PC-3 (cell line): ENCODE measurements around the gene DGKD. TPM values are rescaled to one million over a fixed set of nuclear protein-coding genes. Genes with fewer than 3 reads are reported as not detected.
"Not testable (repeated sequence)": the region's sequence is repeated elsewhere in the genome, so short reads cannot be mapped to it uniquely, and the experiment has no call there.

Source experiments
- ATAC-seq: fragments of 200-7000 bp; cut with Tn5 transposase; 2 replicates; pipeline ENCODE4 v1.9.1; 2020; ENCODE audit warnings: mild to moderate bottlenecking, moderate library complexity
- BruUV-seq: library from RNA; stranded (reverse); fragments of 400-500 nt; replicated peaks from 2 replicates; lab custom pipeline; 2021; lab: Mats Ljungman, UMichigan
- CTCF ChIA-PET: fragments of 300-600 bp; sonication (Branson Sonifier 250); formaldehyde crosslinking; loops from one replicate; lab custom pipeline; 2022; ENCODE audit warnings: antibody characterized with exemption; lab: Charles Lee
- POLR2A ChIA-PET: fragments of 300-600 bp; sonication (Branson Sonifier 250); formaldehyde crosslinking; loops from one replicate; lab custom pipeline; 2022; ENCODE audit warnings: antibody characterized with exemption; ENCODE audit not compliant: unreplicated experiment; lab: Charles Lee
- DNase-seq: peaks from one replicate; pipeline ENCODE4 v3.0.0-alpha.2; 2015
- H2AFZ ChIP-seq: fragments of 300-600 bp; sonication (generic); 2 replicates; pipeline ENCODE4 v1.6.0; 2016; ENCODE audit warnings: antibody characterized with exemption, low read length
- H3F3A ChIP-seq: fragments of 300-600 bp; sonication (generic); one replicate; pipeline ENCODE4 v1.6.0; 2017; ENCODE audit warnings: antibody characterized with exemption, low read length, control low read depth, mild to moderate bottlenecking; ENCODE audit not compliant: unreplicated experiment
- H3K27ac ChIP-seq: fragments of 300-600 bp; sonication (generic); 2 replicates; pipeline ENCODE4 v1.5.1; 2016; ENCODE audit warnings: mild to moderate bottlenecking, low read length
- H3K27me3 ChIP-seq: fragments of 300-600 bp; sonication (generic); 2 replicates; pipeline ENCODE4 v1.6.1; 2016; ENCODE audit warnings: low read length, mixed read lengths
- H3K36me3 ChIP-seq: fragments of 300-600 bp; sonication (generic); 2 replicates; pipeline ENCODE4 v1.6.1; 2016; ENCODE audit warnings: low read depth, mixed run types, low read length, mixed read lengths
- H3K4me1 ChIP-seq: fragments of 300-600 bp; sonication (generic); 2 replicates; pipeline ENCODE4 v1.5.1; 2016; ENCODE audit warnings: low read length; ENCODE audit not compliant: insufficient read depth
- H3K4me2 ChIP-seq: fragments of 300-600 bp; sonication (generic); 2 replicates; pipeline ENCODE4 v1.6.0; 2016; ENCODE audit warnings: low read length
- H3K4me3 ChIP-seq: fragments of 300-600 bp; sonication (generic); 2 replicates; pipeline ENCODE4 v1.5.1; 2016; ENCODE audit warnings: mild to moderate bottlenecking, low read length, mixed read lengths
- H3K79me2 ChIP-seq: fragments of 300-600 bp; sonication (generic); 2 replicates; pipeline ENCODE4 v1.6.1; 2017; ENCODE audit warnings: low read length, mixed read lengths
- H3K9ac ChIP-seq: fragments of 300-600 bp; sonication (generic); 2 replicates; pipeline ENCODE4 v1.6.0; 2016; ENCODE audit warnings: mild to moderate bottlenecking, low read length
- H3K9me2 ChIP-seq: fragments of 300-600 bp; sonication (generic); replicated peaks from 2 replicates; pipeline ENCODE4 v1.6.1; 2016; ENCODE audit warnings: mixed run types, low read length, mixed read lengths
- H3K9me3 ChIP-seq: fragments of 300-600 bp; sonication (generic); 2 replicates; pipeline ENCODE4 v1.6.1; 2016; ENCODE audit warnings: low read length, mixed read lengths
- H4K20me1 ChIP-seq: fragments of 300-600 bp; sonication (generic); 2 replicates; pipeline ENCODE4 v1.6.1; 2016; ENCODE audit warnings: low read length, mixed read lengths
- EZH2 ChIP-seq: fragments of 300-600 bp; sonication (generic); IDR thresholded peaks from one replicate; pipeline ENCODE4 v1.6.1; 2017; ENCODE audit warnings: antibody characterized with exemption, mild to moderate bottlenecking, low read length; ENCODE audit not compliant: unreplicated experiment
- EZH2phosphoT487 ChIP-seq: fragments of 300-600 bp; sonication (generic); IDR thresholded peaks from 2 replicates; pipeline ENCODE4 v1.6.1; 2018; ENCODE audit warnings: mild to moderate bottlenecking, antibody characterized with exemption, low read length, borderline replicate concordance
- intact Hi-C: fragments of 100-400 bp; cut with micrococcal nuclease; formaldehyde crosslinking; loops from 2 replicates; pipeline ENCODE4 v1.9.0; 2023
- total RNA-seq: library from RNA; depleted of rRNA; stranded (reverse); fragments of >200 nt; gene quantifications from 2 replicates; pipeline ENCODE4 v1.2.3, GENCODE V29; 2014
- TF ChIP-seq, protein P1 (sequence below): fragments of 300-600 bp; sonication (generic); conservative IDR thresholded peaks from 2 replicates; pipeline ENCODE4 v1.5.1; 2017; ENCODE audit warnings: antibody characterized with exemption, low read depth, mild to moderate bottlenecking, low read length

Gene DGKD
- total RNA-seq, 1 experiment from 2014 or later: 23.3 TPM

DNA sequence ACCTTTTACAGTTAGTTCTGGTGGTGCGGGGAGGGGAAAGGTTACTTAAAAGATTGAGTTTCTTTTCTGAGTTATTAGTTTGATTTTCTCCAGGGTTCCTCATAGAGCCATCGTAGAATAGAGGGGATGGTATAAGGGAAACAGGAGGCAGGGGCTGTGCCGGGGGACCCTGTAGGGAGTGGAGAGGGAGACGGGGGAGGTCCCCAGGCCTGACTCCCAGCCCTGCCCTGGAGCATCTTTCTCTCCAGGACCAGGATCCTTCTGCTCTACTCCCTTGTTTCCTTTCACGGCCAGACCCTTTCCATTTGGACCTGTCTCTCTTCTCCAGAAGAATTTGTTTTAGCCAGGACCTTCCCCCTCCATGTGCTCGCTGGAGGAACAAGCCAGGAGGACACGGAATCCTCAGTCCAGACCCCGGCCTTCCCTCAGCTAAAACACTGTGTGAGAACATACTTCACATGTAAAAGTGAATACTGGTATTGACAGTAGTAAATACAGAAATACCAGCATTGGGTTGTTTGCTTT is 35.4 kb downstream of the DGKD start:
- Histone ChIP-seq H2AFZ (no peak overlapping the region), H3K4me2 (no peak overlapping the region), H3K79me2 (peaks cover 36% of the 10 kb centered on the region), H3F3A (no peaks in the 10 kb centered on the region), H3K4me1 (peaks cover 17% of the 10 kb centered on the region), H3K9ac (no peak overlapping the region), H3K9me3 (no peaks in the 10 kb centered on the region), H3K36me3 (peaks cover 3% of the 10 kb centered on the region; the same call in 1 of the 2 replicates), H4K20me1 (no peaks in the 10 kb centered on the region), H3K9me2 (no peaks in the 10 kb centered on the region), H3K27ac (no peak overlapping the region), H3K4me3 (no peak overlapping the region), H3K27me3 (no peaks in the 10 kb centered on the region)
- CTCF ChIA-PET: interaction anchor here (0.7 kb wide), 1 partner anchor 36 kb away, joined by 7 read pairs; no protein-coding TSS in a partner anchor
- POLR2A ChIA-PET: no interaction called here
- BruUV-seq: no TSS peak
- no peak for TF ChIP-seq EZH2
- no peak for TF ChIP-seq EZH2phosphoT487
- TF ChIP-seq, protein P1, sequence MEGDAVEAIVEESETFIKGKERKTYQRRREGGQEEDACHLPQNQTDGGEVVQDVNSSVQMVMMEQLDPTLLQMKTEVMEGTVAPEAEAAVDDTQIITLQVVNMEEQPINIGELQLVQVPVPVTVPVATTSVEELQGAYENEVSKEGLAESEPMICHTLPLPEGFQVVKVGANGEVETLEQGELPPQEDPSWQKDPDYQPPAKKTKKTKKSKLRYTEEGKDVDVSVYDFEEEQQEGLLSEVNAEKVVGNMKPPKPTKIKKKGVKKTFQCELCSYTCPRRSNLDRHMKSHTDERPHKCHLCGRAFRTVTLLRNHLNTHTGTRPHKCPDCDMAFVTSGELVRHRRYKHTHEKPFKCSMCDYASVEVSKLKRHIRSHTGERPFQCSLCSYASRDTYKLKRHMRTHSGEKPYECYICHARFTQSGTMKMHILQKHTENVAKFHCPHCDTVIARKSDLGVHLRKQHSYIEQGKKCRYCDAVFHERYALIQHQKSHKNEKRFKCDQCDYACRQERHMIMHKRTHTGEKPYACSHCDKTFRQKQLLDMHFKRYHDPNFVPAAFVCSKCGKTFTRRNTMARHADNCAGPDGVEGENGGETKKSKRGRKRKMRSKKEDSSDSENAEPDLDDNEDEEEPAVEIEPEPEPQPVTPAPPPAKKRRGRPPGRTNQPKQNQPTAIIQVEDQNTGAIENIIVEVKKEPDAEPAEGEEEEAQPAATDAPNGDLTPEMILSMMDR: no peak
- ATAC-seq (no peak), DNase-seq (no peak)
- intact Hi-C loops: no loop called here

DNA sequence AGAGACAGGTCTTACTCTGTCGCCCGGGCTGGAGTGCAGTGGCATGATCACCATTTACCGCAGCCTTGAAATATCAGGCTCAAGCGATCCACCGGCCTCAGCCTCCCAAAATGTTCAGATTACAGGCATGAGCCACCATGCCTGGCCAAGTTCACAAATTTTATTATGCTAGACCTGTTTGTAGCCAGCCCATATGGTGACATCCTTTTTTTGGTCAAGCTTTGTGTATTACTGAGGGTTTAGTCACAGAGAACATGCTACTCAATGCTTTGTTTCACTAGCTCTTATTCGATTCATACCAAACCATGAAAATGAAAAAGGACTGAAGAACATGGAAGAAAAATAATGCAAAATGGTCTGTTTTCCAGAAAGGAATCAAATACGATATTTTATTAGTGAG is 41.4 kb downstream of the DGKD start:
- Histone ChIP-seq H3K4me1 (no peaks in the 10 kb centered on the region), H3K79me2 (no peaks in the 10 kb centered on the region), H3K36me3 (peaks cover 3% of the 10 kb centered on the region; the same call in 1 of the 2 replicates), H3K9me3 (no peaks in the 10 kb centered on the region), H3F3A (no peaks in the 10 kb centered on the region), H3K27ac (no peak overlapping the region), H3K4me2 (no peak overlapping the region), H3K9me2 (no peaks in the 10 kb centered on the region), H3K4me3 (no peak overlapping the region), H3K27me3 (no peaks in the 10 kb centered on the region), H2AFZ (no peak overlapping the region), H4K20me1 (no peaks in the 10 kb centered on the region), H3K9ac (no peak overlapping the region)
- TF ChIP-seq, protein P1: no peak
- no peak for TF ChIP-seq EZH2
- TF ChIP-seq EZH2phosphoT487: no peak
- POLR2A ChIA-PET: interaction anchor here (0.7 kb wide), 1 partner anchor 19 kb away, joined by 4 read pairs; no protein-coding TSS in a partner anchor
- no peak for DNase-seq
- intact Hi-C loops: no loop called here
- CTCF ChIA-PET: no interaction called here
- no TSS peak for BruUV-seq
- no peak for ATAC-seq

DNA sequence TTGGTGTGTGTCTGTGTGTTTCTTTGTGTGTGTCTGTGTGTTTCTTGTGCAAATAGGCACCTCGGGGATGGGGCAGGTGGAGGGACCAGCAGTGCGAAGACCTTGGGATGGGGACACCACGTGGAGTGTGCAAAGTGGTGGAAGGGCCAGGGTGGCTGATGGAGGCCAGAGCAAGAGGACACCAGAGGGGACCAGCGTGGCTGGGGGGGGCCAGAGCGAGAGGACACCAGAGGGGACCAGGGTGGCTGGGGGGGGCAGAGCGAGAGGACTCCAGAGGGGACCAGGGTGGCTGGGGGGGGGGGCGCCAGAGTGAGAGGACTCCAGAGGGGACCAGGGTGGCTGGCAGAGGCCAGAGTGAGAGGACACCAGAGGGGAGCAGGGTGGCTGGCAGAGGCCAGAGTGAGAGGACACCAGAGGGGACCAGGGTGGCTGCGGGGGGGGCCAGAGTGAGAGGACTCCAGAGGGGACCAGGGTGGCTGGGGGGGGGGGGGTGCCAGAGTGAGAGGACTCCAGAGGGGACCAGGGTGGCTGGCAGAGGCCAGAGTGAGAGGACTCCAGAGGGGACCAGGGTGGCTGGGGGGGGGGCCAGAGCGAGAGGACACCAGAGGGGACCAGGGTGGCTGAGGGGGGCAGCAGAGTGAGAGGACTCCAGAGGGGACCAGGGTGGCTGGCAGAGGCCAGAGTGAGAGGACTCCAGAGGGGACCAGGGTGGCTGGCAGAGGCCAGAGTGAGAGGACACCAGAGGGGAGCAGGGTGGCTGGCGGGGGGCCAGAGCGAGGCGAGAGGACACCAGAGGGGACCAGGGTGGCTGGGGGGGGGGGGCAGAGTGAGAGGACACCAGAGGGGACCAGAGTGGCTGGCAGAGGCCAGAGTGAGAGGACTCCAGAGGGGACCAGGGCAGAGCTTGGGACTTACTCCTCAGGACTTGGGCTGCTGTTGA is 42.7 kb downstream of the DGKD start:
- CTCF ChIA-PET, H3K9me2 ChIP-seq, DNase-seq, H3K36me3 ChIP-seq, H3K27ac ChIP-seq, BruUV-seq, H3K79me2 ChIP-seq, H3K9me3 ChIP-seq, ATAC-seq, H3K27me3 ChIP-seq, intact Hi-C loops, POLR2A ChIA-PET, H3K4me1 ChIP-seq, H3K9ac ChIP-seq, H4K20me1 ChIP-seq, H3F3A ChIP-seq, H2AFZ ChIP-seq, H3K4me3 ChIP-seq, H3K4me2 ChIP-seq: not testable (repeated sequence)
